Esophagus (tissue), 2 donors: ENCODE results near the gene TMCO4. TPM values are rescaled to one million over a fixed set of nuclear protein-coding genes. Genes with fewer than 3 reads are reported as not detected.

Experiments
- H3K27ac ChIP-seq, 2 donors: one replicate each; pipeline ENCODE4 v1.5.1; 2013; ENCODE audit warnings: low read depth in 2 of 2, mild to moderate bottlenecking in 2 of 2, inconsistent platforms in 1 of 2, low read length in 1 of 2, moderate library complexity in 1 of 2
- H3K27me3 ChIP-seq, 2 donors: one replicate each; pipeline ENCODE4 v1.6.1; 2013; ENCODE audit warnings: low read length in 2 of 2, control low read depth in 1 of 2, mild to moderate bottlenecking in 1 of 2; ENCODE audit not compliant: insufficient read depth in 2 of 2, control insufficient read depth in 1 of 2
- H3K36me3 ChIP-seq, 2 donors: one replicate each; pipeline ENCODE4 v1.6.1; 2013; ENCODE audit warnings: low read length in 1 of 2; ENCODE audit not compliant: control insufficient read depth in 2 of 2, insufficient read depth in 2 of 2
- H3K4me1 ChIP-seq, 2 donors: one replicate each; pipeline ENCODE4 v1.6.1; 2013; ENCODE audit warnings: low read length in 1 of 2; ENCODE audit not compliant: control insufficient read depth in 2 of 2, insufficient read depth in 2 of 2
- H3K4me3 ChIP-seq, 2 donors: one replicate each; pipeline ENCODE4 v1.5.1; 2013; ENCODE audit warnings: low read length in 2 of 2, mild to moderate bottlenecking in 2 of 2, low read depth in 1 of 2, moderate library complexity in 1 of 2
- H3K9me3 ChIP-seq, 2 donors: one replicate each; pipeline ENCODE4 v1.6.1; 2013; ENCODE audit warnings: mild to moderate bottlenecking in 2 of 2, low read depth in 1 of 2, low read length in 1 of 2, moderate library complexity in 1 of 2; ENCODE audit not compliant: control insufficient read depth in 2 of 2, insufficient read depth in 1 of 2
- WGBS, 2 donors: extraction: QIAGEN DNeasy Blood & Tissue Kit; methylation state at CpG; one replicate each; pipeline ENCODE4 v1.1.7; 2013; 5-methylcytosine and 5-hydroxymethylcytosine counted together
- polyA plus RNA-seq, 2 donors: library from polyadenylated mRNA; stranded (reverse); fragments of 200-250 nt; gene quantifications; one replicate each; pipeline ENCODE4 v1.2.3, GENCODE V29; 2013
- donor health status: healthy with polysubstance abuse.
- donor health status: Bipolar disorder and iron deficiency.

Gene TMCO4
- polyA plus RNA-seq, 2 donors: 14.2 to 26.2 TPM

GRCh38 chr1:19814681-19815503 is 15.2 kb upstream of the TMCO4 start, which contains the start of gene RNF186:
Gene RNF186, minus strand, starts transcription at chr1:19815283. Its CDS starts 182 bp downstream, at chr1:19815101.
- WGBS, 2 donors: 67 to 71% methylated on average over 22 of the region's 22 CpGs
- no peak within 1 kb of the TSS for H3K27ac ChIP-seq

DNA sequence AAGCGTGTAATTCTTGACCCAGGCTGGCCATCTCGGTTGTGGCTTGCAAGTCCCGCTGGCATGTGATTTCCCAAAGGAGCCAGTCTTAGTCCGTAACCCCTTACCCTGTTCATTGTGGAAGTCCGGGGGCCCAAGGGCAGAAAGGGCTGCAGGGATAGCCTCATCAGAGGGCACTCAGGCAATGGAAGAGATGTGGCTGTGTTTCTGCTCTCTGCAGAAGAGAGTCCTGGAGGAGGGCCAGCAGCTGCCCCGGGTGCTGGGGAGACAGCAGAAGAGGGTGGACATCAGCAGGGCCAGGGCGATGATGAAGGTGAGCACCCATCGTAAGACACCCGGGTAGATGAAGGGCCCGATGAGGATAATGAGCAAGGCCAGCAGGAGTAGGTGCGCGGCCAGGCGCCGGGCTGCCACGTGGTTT is 14.5 kb upstream of the TMCO4 start:
- 65 to 88% methylated on average over 15 of the region's 15 CpGs for WGBS, 2 donors
- Histone ChIP-seq H3K36me3 (no peaks in the 10 kb centered on the region), H3K4me1 (peaks cover 0 to 3% of the 10 kb centered on the region in 2 donors), H3K27ac (no peak overlapping the region), H3K27me3 (no peaks in the 10 kb centered on the region), H3K9me3 (peaks cover 0 to 2% of the 10 kb centered on the region in 2 donors), H3K4me3 (no peak overlapping the region)

More at GRCh38 chr1:19814681-19815503, 15.2 kb upstream of the TMCO4 start, which contains the start of gene RNF186:
- H3K4me1 ChIP-seq: peaks cover 0 to 3% of the 10 kb centered on the region in 2 donors
- H3K4me3 ChIP-seq: no peak within 1 kb of the TSS
- H3K27me3 ChIP-seq: no peaks in the 10 kb centered on the region
- peaks cover 0 to 2% of the 10 kb centered on the region in 2 donors for H3K9me3 ChIP-seq
- no peaks in the 10 kb centered on the region for H3K36me3 ChIP-seq

- H3K27me3 ChIP-seq: no peaks in the 10 kb centered on the region
- WGBS, 2 donors: 60 to 91% methylated on average over 4 of the region's 4 CpGs
- H3K36me3 ChIP-seq: no peaks in the 10 kb centered on the region
- H3K4me1 ChIP-seq: peaks cover 0 to 3% of the 10 kb centered on the region in 2 donors
- H3K9me3 ChIP-seq: peaks cover 0 to 2% of the 10 kb centered on the region in 2 donors
- H3K4me3 ChIP-seq: no peak overlapping the region
- H3K27ac ChIP-seq: no peak overlapping the region
Observed at GRCh38 chr1:19813643-19813960, 13.9 kb upstream of the TMCO4 start.

DNA sequence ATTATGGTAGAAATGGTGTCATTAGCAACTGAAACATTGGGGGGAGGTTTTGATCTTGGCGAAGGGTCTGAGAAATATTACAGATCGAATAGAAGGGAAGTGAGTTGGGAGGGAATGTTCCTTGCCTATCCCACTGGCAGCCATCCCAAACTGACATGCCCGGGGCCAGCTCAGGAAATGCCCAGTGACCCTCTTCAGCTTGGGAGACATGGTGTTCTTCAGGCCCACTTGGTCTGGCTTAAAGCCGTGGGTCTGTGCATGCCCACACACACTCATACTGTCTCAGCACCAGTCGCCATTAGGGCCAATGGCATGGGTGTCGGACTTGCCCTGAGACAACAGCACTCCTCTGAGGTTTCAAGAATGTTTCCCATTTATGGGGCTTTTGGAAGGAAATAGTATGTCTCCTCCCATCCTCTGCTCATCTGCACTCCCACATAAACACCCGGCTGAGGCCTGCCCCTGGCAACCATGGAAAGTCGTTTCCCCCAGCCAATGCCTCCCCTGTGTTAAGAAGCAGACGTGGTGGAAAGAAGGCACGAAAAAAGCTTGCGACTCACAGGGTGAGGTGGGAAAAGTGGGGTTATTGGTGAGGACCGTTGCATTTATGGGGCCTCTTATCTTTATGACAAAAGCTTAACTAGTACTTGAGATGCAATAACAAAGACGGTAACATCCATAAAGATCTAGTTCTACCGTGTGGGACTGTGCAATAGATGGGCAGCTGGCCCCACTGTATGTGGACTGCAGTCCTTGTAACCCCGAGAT is 13.3 kb upstream of the TMCO4 start:
- 63 to 81% methylated on average over 15 of the region's 15 CpGs for WGBS, 2 donors
- H3K27ac ChIP-seq: no peak overlapping the region
- peaks cover 0 to 2% of the 10 kb centered on the region in 2 donors for H3K9me3 ChIP-seq
- no peaks in the 10 kb centered on the region for H3K27me3 ChIP-seq
- H3K36me3 ChIP-seq: no peaks in the 10 kb centered on the region
- peaks cover 0 to 3% of the 10 kb centered on the region in 2 donors for H3K4me1 ChIP-seq
- H3K4me3 ChIP-seq: no peak overlapping the region

DNA sequence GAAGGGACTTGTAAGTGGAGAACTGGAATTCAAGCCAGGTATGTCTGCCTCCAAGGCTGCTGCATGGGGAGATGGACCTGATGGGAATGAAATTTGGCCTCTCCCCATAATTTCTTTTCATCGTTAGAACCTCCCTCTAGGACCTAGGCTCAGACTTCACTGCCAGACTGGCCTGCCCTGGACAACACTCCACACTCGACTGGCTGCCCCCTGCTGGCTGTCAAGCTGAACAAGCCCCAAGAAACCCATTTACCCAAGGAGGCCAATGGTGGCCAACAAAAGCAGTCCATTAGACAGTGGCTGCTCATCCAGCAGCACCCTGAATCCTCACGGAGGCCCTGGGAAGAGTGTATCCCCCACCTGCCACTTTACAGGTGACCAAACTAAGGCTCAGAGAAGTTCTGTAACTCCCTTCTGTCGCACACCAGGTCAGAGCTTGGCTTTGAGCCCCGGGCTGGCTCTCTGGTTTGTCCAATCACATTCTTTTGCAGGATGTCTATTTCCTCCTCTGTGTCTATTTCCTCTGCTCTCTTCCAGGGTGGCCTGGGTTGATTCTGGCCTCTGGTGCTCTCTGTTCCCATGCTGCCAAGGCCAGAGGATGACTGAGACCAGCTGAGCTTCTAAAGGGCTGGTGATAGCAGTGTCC is 11.6 kb upstream of the TMCO4 start:
- Histone ChIP-seq H3K4me3 (no peak overlapping the region), H3K4me1 (peaks cover 0 to 3% of the 10 kb centered on the region in 2 donors), H3K27me3 (no peaks in the 10 kb centered on the region), H3K36me3 (no peaks in the 10 kb centered on the region), H3K9me3 (peaks cover 0 to 2% of the 10 kb centered on the region in 2 donors), H3K27ac (no peak overlapping the region)
- 59 to 65% methylated on average over 5 of the region's 5 CpGs for WGBS, 2 donors

GRCh38 chr1:19809044-19809750 is 9.5 kb upstream of the TMCO4 start:
- Histone ChIP-seq H3K4me1 (no peaks in the 10 kb centered on the region), H3K9me3 (no peaks in the 10 kb centered on the region), H3K4me3 (no peak overlapping the region), H3K27me3 (no peaks in the 10 kb centered on the region), H3K27ac (no peak overlapping the region), H3K36me3 (no peaks in the 10 kb centered on the region)
- WGBS, 2 donors: 71 to 79% methylated on average over 13 of the region's 13 CpGs

DNA sequence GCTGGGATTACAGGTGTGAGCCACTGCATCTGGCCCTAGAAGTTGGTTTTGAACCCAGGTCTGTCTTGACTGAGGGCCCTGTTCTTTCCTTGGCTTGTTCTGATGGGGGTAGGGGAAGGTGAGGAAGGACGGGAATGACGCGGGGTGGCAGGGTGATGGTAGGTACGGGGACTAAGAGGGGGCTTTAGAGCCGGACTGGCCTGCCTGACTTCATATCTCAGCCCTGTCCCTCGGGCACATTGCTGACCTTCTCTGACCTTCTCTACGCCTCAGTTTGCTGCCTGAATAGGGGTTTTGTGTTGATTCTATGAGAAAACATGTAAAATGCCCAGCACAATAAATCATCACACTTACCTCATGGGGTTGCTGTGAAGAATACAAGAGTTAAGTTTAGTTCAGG is 8.6 kb upstream of the TMCO4 start:
- Histone ChIP-seq H3K4me3 (no peak overlapping the region), H3K27ac (no peak overlapping the region), H3K36me3 (no peaks in the 10 kb centered on the region), H3K27me3 (no peaks in the 10 kb centered on the region), H3K9me3 (no peaks in the 10 kb centered on the region), H3K4me1 (no peaks in the 10 kb centered on the region)
- 80 to 88% methylated on average over 7 of the region's 7 CpGs for WGBS, 2 donors

- Histone ChIP-seq H3K27ac (no peak overlapping the region), H3K4me3 (no peak overlapping the region), H3K9me3 (no peaks in the 10 kb centered on the region), H3K4me1 (peaks cover 0 to 5% of the 10 kb centered on the region in 2 donors), H3K27me3 (no peaks in the 10 kb centered on the region), H3K36me3 (no peaks in the 10 kb centered on the region)
- 73 to 75% methylated on average over 6 of the region's 6 CpGs for WGBS, 2 donors
Observed at GRCh38 chr1:19804831-19805251, 5.1 kb upstream of the TMCO4 start.

- Histone ChIP-seq H3K27me3 (no peaks in the 10 kb centered on the region), H3K4me3 (no peak overlapping the region), H3K36me3 (no peaks in the 10 kb centered on the region), H3K4me1 (peaks cover 0 to 7% of the 10 kb centered on the region in 2 donors), H3K27ac (no peak overlapping the region), H3K9me3 (no peaks in the 10 kb centered on the region)
- 68% methylated on average over 7 of the region's 7 CpGs for WGBS, 2 donors
Observed at GRCh38 chr1:19802269-19802668, 2.6 kb upstream of the TMCO4 start.
